Activated T-helper 17 cell treated with anti-CD3 and anti-CD28 coated beads, Interleukin-2, amount 50 U/mL, for 72 hours (primary cell): ENCODE results near the gene NBEA. TPM values are rescaled to one million over a fixed set of nuclear protein-coding genes. Genes with fewer than 3 reads are reported as not detected.

ENCODE experiments used
- ATAC-seq: fragments of 150-1000 bp; cut with Tn5 transposase; replicated peaks from 2 replicates; pipeline ENCODE4 v1.10.0; 2021; ENCODE audit warnings: mild to moderate bottlenecking, moderate library complexity
- H3K27ac Mint-ChIP-seq: one replicate; pipeline ENCODE4 v1.8.0; 2022; ENCODE audit warnings: mixed read lengths
- H3K27me3 Mint-ChIP-seq: one replicate; pipeline ENCODE4 v1.8.0; 2022; ENCODE audit warnings: mixed read lengths
- H3K36me3 Mint-ChIP-seq: one replicate; pipeline ENCODE4 v1.8.0; 2022; ENCODE audit warnings: low read depth, mild to moderate bottlenecking, mixed read lengths
- H3K4me1 Mint-ChIP-seq: one replicate; pipeline ENCODE4 v1.8.0; 2022; ENCODE audit warnings: mixed read lengths
- H3K4me3 Mint-ChIP-seq: one replicate; pipeline ENCODE4 v1.8.0; 2022; ENCODE audit warnings: mild to moderate bottlenecking, mixed read lengths
- H3K9me3 Mint-ChIP-seq: one replicate; pipeline ENCODE4 v1.8.0; 2022; ENCODE audit warnings: mixed read lengths
- total RNA-seq, 2 donors: library from RNA; stranded (reverse); gene quantifications; one replicate each; pipeline ENCODE4 v1.2.3, GENCODE V29; 2022

Gene NBEA
- total RNA-seq, 2 donors from 2014 or later: 0.50 to 0.79 TPM

DNA sequence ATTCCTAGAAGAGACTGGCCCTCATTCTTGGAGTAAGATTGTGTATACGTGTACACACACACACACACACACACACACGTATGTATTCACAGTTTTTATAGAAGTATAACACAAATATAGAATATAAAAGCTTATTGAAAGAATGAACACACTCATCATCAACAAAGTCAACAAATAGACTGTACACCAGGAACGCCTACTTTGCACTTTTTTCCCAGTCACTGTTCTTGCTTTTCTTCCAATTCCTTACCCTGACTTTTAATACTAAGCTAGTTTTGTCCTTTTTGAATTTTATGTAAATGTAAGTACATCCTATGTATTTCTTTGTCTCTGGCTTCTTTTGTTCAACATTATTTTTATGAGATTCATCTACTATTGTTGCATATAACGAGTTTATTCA lies 269.9 kb downstream of the NBEA start:
- Mint-ChIP-seq H3K27ac (no peak overlapping the region), H3K36me3 (no peaks in the 10 kb centered on the region), H3K4me3 (no peak overlapping the region), H3K4me1 (no peaks in the 10 kb centered on the region), H3K9me3 (no peaks in the 10 kb centered on the region), H3K27me3 (no peaks in the 10 kb centered on the region)
- ATAC-seq: no peak

DNA sequence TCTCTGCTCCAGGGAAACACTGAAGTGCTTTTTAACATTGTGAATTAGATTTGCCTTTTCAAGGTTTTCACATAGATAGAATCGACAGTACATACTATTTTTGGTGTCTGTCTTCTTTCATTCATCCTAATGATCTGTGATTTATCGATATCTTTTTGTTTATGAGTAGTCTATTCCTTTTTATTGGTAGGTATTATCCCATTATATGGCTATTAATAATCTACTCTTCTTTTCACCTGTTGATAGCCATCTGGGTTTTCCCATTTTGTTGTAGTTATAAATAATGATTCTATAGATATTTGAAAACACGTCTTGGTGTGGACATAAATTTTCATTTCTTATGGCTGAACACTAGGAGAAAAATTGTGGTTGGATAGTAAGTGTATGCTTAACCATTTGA lies 271.8 kb downstream of the NBEA start:
- H3K4me1 Mint-ChIP-seq: no peaks in the 10 kb centered on the region
- H3K36me3 Mint-ChIP-seq: no peaks in the 10 kb centered on the region
- no peaks in the 10 kb centered on the region for H3K27me3 Mint-ChIP-seq
- no peak for ATAC-seq
- H3K4me3 Mint-ChIP-seq: no peak overlapping the region
- no peaks in the 10 kb centered on the region for H3K9me3 Mint-ChIP-seq
- H3K27ac Mint-ChIP-seq: no peak overlapping the region

DNA sequence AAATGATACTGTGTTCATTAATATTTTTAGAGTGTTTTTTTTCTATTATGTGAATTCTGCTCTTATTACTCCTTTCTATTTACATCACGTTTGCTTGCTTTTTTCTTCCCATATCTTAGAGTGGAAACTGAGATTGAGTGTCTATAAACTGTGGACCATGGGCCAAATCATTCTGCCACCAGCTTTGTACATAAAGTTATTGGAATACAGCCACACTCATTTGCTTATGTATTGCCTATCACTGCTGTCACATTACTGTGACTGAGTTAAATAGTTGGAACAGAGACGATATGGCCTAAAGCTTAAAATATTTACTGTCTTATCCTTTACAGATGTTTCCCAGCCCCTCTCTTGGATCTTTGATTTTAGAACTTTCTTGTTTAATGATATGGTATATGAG lies 274.1 kb downstream of the NBEA start:
- no peaks in the 10 kb centered on the region for H3K27me3 Mint-ChIP-seq
- H3K9me3 Mint-ChIP-seq: no peaks in the 10 kb centered on the region
- no peak overlapping the region for H3K4me3 Mint-ChIP-seq
- no peak for ATAC-seq
- H3K36me3 Mint-ChIP-seq: no peaks in the 10 kb centered on the region
- no peaks in the 10 kb centered on the region for H3K4me1 Mint-ChIP-seq
- H3K27ac Mint-ChIP-seq: no peak overlapping the region

DNA sequence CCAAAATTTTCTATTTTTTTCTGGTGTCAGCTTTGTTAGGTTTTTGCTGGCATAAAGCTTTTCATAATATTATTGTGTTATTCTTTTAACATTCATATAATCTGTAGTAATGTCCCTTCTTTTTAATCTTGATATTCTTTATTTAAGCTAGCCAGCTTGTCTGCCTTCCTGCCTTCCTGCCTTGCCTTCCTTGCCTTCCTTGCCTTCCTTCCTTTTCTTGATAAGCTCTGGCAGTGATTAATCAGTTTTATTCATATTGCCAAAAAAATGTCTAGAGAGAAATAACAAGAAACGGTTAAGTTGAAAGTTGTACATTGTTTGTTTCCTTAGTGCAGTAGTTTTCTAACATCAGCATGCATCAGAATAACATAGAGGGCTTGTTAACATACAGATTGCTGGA lies 277.0 kb downstream of the NBEA start:
- no peaks in the 10 kb centered on the region for H3K27me3 Mint-ChIP-seq
- no peak for ATAC-seq

DNA sequence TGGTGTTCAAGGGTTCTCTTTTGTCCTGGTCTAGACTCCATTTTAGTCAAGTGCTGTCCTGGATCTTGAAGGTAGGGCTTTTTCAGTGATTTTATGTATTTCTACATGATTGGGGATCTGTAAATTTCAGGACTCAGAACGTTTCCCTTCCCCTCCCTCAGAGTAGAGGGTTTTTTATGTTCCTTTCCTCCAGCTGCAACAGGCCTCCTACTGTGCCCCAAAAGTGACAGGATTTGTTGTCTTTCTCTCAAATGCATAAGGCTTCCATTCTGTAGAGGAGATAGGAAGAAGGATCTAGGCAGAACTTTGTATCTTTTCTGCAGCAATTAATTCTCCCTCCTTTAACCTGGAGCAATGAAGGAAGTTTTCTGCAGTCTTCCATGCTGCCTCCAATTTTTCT lies 283.1 kb downstream of the NBEA start:
- H3K9me3 Mint-ChIP-seq: no peaks in the 10 kb centered on the region
- no peak for ATAC-seq
- no peak overlapping the region for H3K4me3 Mint-ChIP-seq
- no peaks in the 10 kb centered on the region for H3K4me1 Mint-ChIP-seq
- H3K36me3 Mint-ChIP-seq: no peaks in the 10 kb centered on the region
- H3K27ac Mint-ChIP-seq: no peak overlapping the region
- no peaks in the 10 kb centered on the region for H3K27me3 Mint-ChIP-seq

More for the DNA sequence above, 277.0 kb downstream of the NBEA start:
- H3K9me3 Mint-ChIP-seq: no peaks in the 10 kb centered on the region
- no peak overlapping the region for H3K27ac Mint-ChIP-seq
- no peaks in the 10 kb centered on the region for H3K36me3 Mint-ChIP-seq
- no peaks in the 10 kb centered on the region for H3K4me1 Mint-ChIP-seq
- no peak overlapping the region for H3K4me3 Mint-ChIP-seq

DNA sequence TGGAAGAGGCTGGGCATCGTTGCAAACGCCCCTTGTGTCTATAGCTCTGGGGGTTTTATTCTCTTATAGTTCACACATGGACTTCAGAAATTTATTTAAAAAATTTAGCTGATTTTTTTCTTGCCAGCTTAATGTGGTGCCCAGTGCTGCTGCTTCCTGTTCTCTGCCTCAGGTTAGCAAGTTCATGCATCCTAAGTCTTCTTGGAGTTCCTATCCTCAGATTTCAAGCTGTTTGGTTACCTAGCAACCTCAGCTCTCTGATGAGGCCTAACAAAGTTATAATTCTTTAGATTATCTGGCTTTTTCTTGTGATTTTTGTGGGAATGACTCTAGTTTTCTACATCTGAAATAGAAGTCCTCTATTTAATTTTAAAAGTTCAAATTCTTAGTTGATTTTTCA lies 283.5 kb downstream of the NBEA start:
- ATAC-seq: no peak
- H3K36me3 Mint-ChIP-seq: no peaks in the 10 kb centered on the region
- H3K4me1 Mint-ChIP-seq: no peaks in the 10 kb centered on the region
- H3K9me3 Mint-ChIP-seq: no peaks in the 10 kb centered on the region
- no peak overlapping the region for H3K4me3 Mint-ChIP-seq
- no peaks in the 10 kb centered on the region for H3K27me3 Mint-ChIP-seq
- H3K27ac Mint-ChIP-seq: no peak overlapping the region

DNA sequence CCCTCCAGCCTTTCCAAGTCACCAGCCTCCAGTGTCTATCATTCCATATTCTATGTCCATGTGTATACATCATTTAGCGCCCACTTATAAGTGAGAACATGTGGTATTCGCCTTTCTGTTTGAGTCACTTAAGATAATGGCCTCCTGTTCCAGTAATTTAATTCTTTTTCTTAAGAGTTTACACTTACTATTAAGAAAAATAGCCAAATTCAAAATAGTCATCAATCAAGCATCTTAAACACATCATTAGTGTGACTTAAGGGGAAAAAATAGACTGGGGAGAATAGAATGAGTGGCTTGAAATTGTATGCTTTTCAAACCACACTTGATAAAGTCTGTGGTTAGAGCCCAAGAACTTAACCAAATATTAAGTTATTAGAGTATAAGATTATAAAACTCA lies 286.5 kb downstream of the NBEA start:
- Mint-ChIP-seq H3K9me3 (no peaks in the 10 kb centered on the region), H3K36me3 (no peaks in the 10 kb centered on the region), H3K27ac (no peak overlapping the region), H3K4me1 (no peaks in the 10 kb centered on the region), H3K4me3 (no peak overlapping the region), H3K27me3 (no peaks in the 10 kb centered on the region)
- no peak for ATAC-seq

DNA sequence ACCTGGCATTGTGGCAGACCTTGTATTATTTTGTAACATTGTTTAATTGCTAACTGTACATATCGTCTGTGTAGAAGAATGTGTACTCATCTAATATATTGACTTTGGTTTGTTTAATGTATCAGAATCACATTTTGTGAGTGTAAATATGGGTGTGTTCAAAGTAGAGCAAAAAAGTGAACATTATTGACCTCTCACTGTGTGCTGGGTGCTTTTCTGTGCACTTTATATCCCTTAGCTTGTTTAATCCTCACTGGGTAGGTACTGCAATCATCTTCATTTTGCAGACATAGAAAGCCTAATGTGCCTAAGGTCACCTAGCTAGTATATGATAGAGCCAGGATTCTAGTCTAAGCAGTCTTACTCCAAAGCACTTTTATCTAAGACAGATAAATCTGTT lies 289.4 kb downstream of the NBEA start:
- no peak for ATAC-seq
- Mint-ChIP-seq H3K36me3 (no peaks in the 10 kb centered on the region), H3K4me3 (no peak overlapping the region), H3K4me1 (no peaks in the 10 kb centered on the region), H3K27me3 (no peaks in the 10 kb centered on the region), H3K9me3 (no peaks in the 10 kb centered on the region), H3K27ac (no peak overlapping the region)

DNA sequence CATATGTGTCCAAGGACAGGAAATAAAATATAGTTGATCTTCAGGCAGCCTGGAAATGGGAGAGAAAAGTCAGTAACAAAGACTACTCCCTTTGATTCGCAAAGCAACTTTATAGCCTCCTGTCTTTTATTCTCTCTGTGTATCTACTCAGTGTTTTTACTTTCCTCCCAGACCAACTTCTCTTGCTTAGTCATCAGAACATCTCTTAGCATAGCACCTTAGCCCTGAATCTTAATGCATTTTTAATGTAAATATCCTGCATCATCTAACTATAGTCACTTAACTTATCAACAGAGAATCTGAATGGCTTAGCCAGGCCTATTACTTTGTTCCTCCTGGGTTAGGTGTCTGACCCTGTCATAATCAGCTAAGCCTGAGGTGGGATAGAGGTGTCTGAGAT lies 296.2 kb downstream of the NBEA start:
- ATAC-seq: no peak
- H3K4me1 Mint-ChIP-seq: no peaks in the 10 kb centered on the region
- no peak overlapping the region for H3K27ac Mint-ChIP-seq
- no peaks in the 10 kb centered on the region for H3K27me3 Mint-ChIP-seq
- no peaks in the 10 kb centered on the region for H3K36me3 Mint-ChIP-seq
- H3K9me3 Mint-ChIP-seq: peaks cover 6% of the 10 kb centered on the region
- no peak overlapping the region for H3K4me3 Mint-ChIP-seq

DNA sequence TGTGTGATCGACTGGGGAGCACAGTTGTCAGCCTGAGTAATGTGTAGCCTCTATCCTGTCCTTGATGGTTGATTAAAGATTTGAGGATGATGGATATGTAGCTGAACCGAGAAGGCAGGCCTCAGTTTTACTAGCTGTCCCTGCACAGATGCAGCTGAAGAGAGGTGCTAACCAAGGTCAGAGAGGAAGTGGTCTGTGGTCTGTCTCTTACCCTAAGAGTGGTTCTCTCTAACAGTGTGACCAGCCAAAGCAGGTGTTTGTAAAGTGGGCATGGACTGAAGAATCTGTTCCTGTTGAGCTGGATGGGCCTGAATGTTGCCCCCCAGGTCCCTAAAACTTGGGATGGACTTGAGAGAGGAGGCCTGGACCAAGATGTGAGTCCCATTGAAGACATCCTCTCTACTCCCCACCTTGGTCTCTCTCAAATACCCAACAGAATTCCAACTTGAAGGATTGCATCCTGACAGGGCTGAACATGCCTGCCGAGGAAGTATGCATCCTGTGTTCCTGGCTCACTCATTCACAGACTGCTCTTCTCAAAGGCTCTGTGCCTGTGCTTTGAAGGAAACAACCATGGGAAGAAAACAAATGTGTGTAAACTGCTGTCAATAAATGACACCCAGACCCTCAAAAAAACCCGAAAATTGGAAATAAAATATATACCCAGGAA lies 310.6 kb downstream of the NBEA start:
- Mint-ChIP-seq H3K9me3 (no peaks in the 10 kb centered on the region), H3K4me1 (no peaks in the 10 kb centered on the region), H3K27me3 (no peaks in the 10 kb centered on the region), H3K36me3 (no peaks in the 10 kb centered on the region), H3K4me3 (no peak overlapping the region), H3K27ac (no peak overlapping the region)
- ATAC-seq: no peak

DNA sequence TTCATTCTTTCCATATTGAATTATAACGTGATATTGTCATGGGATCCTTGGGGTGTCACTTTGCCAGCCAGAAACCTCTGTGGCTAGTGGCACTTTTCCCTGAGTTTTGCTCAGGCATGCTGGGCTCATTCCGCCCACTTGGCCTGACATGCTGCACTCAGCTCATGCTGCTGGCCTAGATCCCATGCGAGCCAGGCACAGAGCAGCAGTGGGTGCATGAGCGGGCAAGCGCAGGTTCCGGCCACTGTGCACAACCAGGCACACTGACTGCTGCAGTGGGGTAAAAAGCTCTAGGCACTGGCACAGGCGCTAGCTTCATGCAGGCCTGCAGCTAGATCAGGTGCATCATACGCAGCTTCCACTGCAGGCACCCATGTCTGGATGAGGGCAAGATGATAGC lies 313.2 kb downstream of the NBEA start:
- no peaks in the 10 kb centered on the region for H3K36me3 Mint-ChIP-seq
- no peaks in the 10 kb centered on the region for H3K4me1 Mint-ChIP-seq
- ATAC-seq: no peak
- no peak overlapping the region for H3K4me3 Mint-ChIP-seq
- H3K27me3 Mint-ChIP-seq: no peaks in the 10 kb centered on the region
- H3K27ac Mint-ChIP-seq: no peak overlapping the region
- no peaks in the 10 kb centered on the region for H3K9me3 Mint-ChIP-seq

DNA sequence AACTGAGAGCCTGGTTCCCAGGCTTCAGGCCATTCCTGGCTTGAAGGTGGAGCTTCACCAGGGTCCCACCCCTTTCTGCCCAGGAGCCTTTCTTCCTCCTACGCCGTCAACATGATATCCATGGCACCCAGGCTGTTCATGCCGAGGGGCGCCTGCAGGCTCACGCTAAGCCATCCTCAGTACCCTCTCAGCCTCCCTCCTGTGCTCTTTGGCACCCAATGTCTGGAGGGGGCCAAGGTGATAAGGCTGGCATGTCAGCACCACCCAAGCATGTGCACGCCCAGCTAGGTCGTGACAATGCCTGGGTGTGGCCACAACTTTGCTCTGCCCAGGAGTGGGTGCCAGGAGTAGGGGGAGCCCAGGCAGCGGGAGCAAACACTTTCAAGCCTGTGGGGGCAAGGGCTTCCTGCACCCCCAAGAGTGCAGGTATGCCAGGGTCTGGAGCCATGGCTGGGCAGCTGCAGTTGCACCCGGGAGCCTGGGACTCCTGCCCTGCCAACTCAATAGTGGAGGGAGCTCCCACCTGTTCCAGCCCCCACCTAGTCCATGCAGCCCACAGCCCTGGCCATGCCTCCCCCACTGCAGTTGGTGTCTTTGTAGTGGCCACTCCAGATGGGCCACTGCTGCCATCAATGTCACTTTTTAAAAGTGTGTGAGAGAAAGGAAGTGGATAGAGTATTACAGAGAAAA lies 314.5 kb downstream of the NBEA start:
- no peak overlapping the region for H3K27ac Mint-ChIP-seq
- no peaks in the 10 kb centered on the region for H3K36me3 Mint-ChIP-seq
- ATAC-seq: no peak

DNA sequence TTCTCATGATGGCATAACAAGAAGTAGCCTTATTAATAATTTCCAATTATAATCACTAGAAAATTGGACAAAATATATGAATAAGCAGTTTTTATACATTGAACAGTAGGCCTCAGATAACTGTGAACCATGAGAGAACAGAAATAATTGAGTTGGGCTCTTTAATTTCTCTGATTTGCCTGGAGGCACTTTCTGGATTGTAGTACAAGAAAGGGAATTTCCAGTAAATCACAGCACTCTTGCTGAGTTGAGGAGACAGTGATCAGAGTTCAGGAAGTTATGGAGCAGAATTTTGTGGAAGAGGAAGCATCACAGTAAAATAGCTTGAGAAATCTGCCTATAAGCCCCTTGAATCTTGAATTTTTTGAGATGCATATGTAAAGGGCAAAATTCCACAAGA lies 318.2 kb downstream of the NBEA start:
- H3K36me3 Mint-ChIP-seq: no peaks in the 10 kb centered on the region
- H3K27me3 Mint-ChIP-seq: no peaks in the 10 kb centered on the region
- peaks cover 18% of the 10 kb centered on the region for H3K9me3 Mint-ChIP-seq
- no peak overlapping the region for H3K27ac Mint-ChIP-seq
- H3K4me1 Mint-ChIP-seq: no peaks in the 10 kb centered on the region
- H3K4me3 Mint-ChIP-seq: no peak overlapping the region
- no peak for ATAC-seq

More for the DNA sequence above, 314.5 kb downstream of the NBEA start:
- Mint-ChIP-seq H3K4me3 (no peak overlapping the region), H3K4me1 (no peaks in the 10 kb centered on the region), H3K27me3 (no peaks in the 10 kb centered on the region), H3K9me3 (no peaks in the 10 kb centered on the region)

DNA sequence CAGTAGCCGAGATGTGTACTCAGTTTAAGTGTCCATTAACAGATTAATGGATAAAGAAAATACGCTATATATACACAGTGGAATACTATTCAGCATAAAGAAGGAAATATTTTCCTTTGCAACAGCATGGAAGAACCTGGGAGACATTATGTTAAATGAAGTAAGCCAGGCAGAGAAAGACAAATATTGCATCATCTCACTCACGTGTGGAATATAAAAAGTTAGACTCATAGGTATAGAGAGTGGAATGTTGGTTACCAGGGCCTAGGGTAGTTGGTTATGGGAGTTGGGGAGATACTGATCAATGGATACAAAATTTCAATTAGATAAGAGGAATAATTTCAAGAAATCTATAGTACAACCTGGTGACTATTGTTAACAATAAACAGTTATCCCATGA lies 324.3 kb downstream of the NBEA start:
- Mint-ChIP-seq H3K27ac (no peak overlapping the region), H3K4me3 (no peak overlapping the region), H3K36me3 (no peaks in the 10 kb centered on the region), H3K27me3 (no peaks in the 10 kb centered on the region), H3K9me3 (peaks cover 28% of the 10 kb centered on the region), H3K4me1 (no peaks in the 10 kb centered on the region)
- ATAC-seq: no peak

DNA sequence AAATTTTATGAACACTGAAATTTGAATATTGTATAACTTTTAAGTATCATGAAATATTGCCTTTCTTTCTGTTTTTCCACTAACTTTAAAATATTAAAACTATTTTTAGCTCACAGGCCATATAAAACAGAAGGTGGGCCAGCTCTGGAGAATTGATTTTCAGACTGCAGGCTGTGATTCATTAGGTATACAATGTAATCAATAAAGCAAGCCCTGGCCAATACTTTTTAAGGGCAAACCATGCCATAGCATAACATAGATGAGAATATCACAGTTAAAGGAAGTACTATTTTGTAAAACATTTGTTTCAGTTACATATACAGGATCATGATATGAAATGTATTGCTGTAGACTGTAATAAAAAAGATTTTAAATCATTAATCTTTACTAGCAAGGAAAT lies 336.8 kb downstream of the NBEA start:
- ATAC-seq: no peak
- H3K36me3 Mint-ChIP-seq: no peaks in the 10 kb centered on the region
- H3K27me3 Mint-ChIP-seq: no peaks in the 10 kb centered on the region
- H3K27ac Mint-ChIP-seq: no peak overlapping the region
- H3K4me1 Mint-ChIP-seq: no peaks in the 10 kb centered on the region
- H3K9me3 Mint-ChIP-seq: no peaks in the 10 kb centered on the region
- H3K4me3 Mint-ChIP-seq: no peak overlapping the region
